ENCODE results near the gene MGAT5B. TPM values are rescaled to one million over a fixed set of nuclear protein-coding genes. Genes with fewer than 3 reads are reported as not detected.
"Not testable (repeated sequence)": the region's sequence is repeated elsewhere in the genome, so short reads cannot be mapped to it uniquely, and the experiment has no call there.

Gene MGAT5B
- total RNA-seq, 2 donors from 2014 or later = 0.14 to 4.1 TPM

DNA sequence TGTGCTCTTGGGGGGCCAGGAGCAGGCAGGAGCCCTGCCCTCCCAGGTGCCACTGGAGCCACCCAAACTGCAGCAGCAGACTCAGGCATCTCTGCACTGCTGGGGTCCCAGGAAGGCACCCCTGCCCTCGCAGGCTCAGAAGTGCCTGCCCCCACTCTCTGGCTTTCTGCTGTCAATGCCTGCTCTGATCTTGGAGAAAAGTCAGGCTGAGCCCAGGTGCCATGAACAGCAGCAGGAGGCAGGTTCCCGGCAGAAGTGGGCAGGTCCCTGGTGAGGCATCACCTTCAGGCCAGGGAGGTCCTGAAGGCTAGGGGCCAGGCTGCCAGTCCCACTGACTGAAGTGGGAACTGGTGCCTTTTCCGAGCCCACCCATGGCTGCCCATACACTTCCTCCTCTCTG lies 106.5 kb downstream of the MGAT5B start:
- no peak for DNase-seq (ENCODE audit: low spot score)
- intact Hi-C loops (cut with DNase I) = no loop called here
- TF ChIP-seq, protein P1, sequence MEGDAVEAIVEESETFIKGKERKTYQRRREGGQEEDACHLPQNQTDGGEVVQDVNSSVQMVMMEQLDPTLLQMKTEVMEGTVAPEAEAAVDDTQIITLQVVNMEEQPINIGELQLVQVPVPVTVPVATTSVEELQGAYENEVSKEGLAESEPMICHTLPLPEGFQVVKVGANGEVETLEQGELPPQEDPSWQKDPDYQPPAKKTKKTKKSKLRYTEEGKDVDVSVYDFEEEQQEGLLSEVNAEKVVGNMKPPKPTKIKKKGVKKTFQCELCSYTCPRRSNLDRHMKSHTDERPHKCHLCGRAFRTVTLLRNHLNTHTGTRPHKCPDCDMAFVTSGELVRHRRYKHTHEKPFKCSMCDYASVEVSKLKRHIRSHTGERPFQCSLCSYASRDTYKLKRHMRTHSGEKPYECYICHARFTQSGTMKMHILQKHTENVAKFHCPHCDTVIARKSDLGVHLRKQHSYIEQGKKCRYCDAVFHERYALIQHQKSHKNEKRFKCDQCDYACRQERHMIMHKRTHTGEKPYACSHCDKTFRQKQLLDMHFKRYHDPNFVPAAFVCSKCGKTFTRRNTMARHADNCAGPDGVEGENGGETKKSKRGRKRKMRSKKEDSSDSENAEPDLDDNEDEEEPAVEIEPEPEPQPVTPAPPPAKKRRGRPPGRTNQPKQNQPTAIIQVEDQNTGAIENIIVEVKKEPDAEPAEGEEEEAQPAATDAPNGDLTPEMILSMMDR (IDR thresholded peaks at IDR 0.05) = no peak
- Histone ChIP-seq H3K9me3 (no peaks in the 10 kb centered on the region), H3K4me3 (no peak overlapping the region), H3K36me3 (no peaks in the 10 kb centered on the region), H3K4me1 (replicated peaks) (no peaks in the 10 kb centered on the region), H3K27me3 (replicated peaks; ENCODE audit: insufficient read depth) (peaks cover 2% of the 10 kb centered on the region), H3K27ac (no peak overlapping the region)
- WGBS = 95% methylated on average over 3 of the region's 3 CpGs

DNA sequence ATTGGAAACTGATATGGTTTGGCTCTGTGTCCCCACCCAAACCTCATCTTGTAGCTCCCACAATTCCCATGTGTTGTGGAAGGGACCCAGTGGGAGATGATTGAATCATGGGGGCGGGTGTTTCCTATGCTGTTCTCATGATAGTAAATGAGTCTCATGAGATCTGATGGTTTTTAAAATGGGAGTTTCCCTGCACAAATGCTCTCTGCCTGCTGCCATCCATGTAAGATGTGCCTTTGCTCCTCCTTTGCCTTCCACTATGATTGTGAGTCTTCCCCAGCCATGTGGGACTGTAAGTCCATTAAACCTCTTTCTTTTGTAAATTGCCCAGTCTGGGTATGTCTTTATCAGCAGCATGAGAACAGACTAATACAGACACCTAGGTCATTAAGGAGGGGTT lies 109.8 kb downstream of the MGAT5B start:
- H3K36me3 ChIP-seq; H3K4me1 ChIP-seq (replicated peaks); H3K27ac ChIP-seq; H3K4me3 ChIP-seq; DNase-seq (ENCODE audit: low spot score); H3K27me3 ChIP-seq (replicated peaks; ENCODE audit: insufficient read depth); H3K9me3 ChIP-seq; intact Hi-C loops (cut with DNase I): not testable (repeated sequence)
- 95% methylated on average over 1 of the region's 1 CpG for WGBS

DNA sequence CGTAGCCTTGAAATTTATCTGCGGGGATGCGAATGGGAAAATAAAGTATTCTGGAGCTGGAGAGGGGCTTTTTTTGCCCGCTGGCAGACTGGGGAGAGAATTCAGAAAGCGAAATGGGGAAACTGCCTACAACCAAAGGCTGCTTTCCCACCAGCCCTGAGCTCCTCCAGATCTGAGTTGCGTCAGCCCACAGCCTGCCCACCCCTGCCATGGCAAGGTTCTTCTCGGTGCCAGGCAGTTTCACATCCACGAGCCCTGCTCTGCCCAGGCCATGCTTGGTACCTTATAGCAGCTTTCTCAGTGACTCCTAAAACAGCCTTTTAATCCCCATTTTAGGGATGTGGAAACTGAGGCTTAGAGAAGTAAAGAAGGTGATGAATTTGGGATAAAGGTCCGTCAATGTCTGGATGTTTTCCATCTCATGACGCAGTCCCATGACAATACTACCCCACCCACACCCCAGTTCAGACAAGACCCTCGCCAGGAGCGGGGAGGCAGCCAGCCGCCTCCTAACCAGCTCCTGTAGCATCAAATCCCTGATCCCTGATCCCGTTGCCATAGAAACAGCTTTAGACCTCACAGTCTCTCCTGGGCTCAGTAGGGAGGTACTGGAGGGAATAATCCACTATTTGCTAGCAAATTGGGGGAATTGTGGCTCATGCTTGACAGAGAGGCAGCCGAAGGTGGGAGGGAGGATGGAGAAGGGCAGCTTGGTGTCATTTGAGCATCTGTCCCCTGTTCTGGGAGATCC lies 113.5 kb downstream of the MGAT5B start:
- H3K4me1 ChIP-seq (replicated peaks) = no peaks in the 10 kb centered on the region
- 79% methylated on average over 15 of the region's 15 CpGs for WGBS
- no peak for TF ChIP-seq POLR2A (IDR thresholded peaks at IDR 0.05)
- TF ChIP-seq, protein P1 (IDR thresholded peaks at IDR 0.05) = no peak
- no peak for TF ChIP-seq POLR2AphosphoS5 (IDR thresholded peaks at IDR 0.05)

DNA sequence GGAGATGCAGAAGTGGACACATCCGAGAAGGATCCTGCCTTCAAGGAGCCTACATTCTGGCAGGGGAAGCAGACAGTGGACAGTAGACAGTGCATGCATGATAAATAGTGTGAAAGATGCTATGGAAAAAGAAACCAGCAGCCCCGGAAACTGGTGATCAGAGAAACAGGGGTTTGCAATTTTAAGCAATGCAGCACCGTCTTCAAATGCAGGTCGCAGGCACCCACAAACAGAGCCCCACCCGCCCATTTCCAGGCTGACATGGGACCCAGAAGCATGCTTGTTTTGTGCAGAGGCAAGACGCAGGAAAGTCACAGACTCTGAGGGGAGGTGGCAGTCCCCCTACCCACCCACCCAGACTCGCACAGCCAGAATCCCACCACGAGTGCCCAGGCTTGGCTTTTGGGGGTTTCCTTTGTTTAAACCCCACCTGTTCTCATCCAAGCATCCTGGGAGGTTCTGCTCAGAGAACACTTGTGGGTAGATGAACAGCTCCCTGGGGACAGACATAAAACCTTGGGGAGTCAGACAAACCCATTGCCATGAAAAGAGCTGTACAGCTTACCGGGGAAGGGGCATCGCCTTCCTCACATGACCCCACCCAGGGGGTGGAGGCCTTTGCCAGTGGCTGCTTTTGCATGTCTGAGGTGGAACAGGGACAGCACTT lies 114.3 kb downstream of the MGAT5B start:
- H3K27ac ChIP-seq = no peak overlapping the region
- no peaks in the 10 kb centered on the region for H3K9me3 ChIP-seq
- intact Hi-C loops (cut with DNase I) = no loop called here
- no peak for TF ChIP-seq POLR2A (IDR thresholded peaks at IDR 0.05)
- no peak for TF ChIP-seq POLR2AphosphoS5 (IDR thresholded peaks at IDR 0.05)
- TF ChIP-seq, protein P1 (IDR thresholded peaks at IDR 0.05) = no peak
- no peaks in the 10 kb centered on the region for H3K36me3 ChIP-seq
- no peaks in the 10 kb centered on the region for H3K27me3 ChIP-seq (replicated peaks; ENCODE audit: insufficient read depth)
- 81% methylated on average over 10 of the region's 10 CpGs for WGBS
- no peak for DNase-seq (ENCODE audit: low spot score)
- H3K4me1 ChIP-seq (replicated peaks) = no peaks in the 10 kb centered on the region
- H3K4me3 ChIP-seq = no peak overlapping the region

More for the DNA sequence above, 113.5 kb downstream of the MGAT5B start:
- Histone ChIP-seq H3K27me3 (replicated peaks; ENCODE audit: insufficient read depth) (no peaks in the 10 kb centered on the region), H3K4me3 (no peak overlapping the region), H3K36me3 (no peaks in the 10 kb centered on the region), H3K27ac (no peak overlapping the region), H3K9me3 (no peaks in the 10 kb centered on the region)
- DNase-seq (ENCODE audit: low spot score) = no peak
- intact Hi-C loops (cut with DNase I) = no loop called here

DNA sequence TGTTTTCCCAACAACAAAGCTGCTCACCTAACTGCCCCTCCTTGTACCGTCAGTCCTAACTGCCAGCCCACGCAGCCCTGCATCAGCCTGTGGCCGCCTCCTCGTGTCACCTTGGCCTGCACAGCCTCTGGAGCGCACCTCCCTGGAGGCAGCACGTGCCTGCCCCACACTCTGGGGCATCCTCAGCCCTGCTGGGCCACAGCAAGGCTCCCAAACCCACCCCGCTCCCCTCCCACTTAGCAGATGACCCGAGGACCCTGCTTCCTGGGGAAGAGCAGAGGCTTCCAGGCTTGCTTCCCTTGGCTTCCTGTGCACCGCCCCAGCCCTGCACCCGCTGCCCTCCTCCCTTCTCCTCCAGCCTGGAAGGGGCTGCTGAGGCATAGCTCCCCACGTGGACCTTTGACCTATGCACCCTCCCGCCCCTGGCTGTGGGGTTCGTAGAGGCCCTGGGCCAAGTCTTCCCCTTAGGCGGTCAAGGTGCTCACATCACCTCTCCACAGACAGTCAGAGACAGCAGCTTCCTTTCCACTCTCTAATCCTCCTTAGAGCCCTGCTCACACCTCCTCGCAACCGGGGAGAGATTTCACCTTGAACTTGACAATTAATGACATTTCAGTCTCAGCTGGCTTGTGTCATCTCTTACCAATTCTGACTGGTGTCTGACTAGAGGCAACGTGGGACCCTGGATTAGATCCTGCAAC lies 115.0 kb downstream of the MGAT5B start:
- Histone ChIP-seq H3K9me3 (no peaks in the 10 kb centered on the region), H3K4me1 (replicated peaks) (no peaks in the 10 kb centered on the region), H3K4me3 (no peak overlapping the region), H3K27ac (no peak overlapping the region), H3K36me3 (no peaks in the 10 kb centered on the region), H3K27me3 (replicated peaks; ENCODE audit: insufficient read depth) (no peaks in the 10 kb centered on the region)
- DNase-seq (ENCODE audit: low spot score) = no peak
- intact Hi-C loops (cut with DNase I) = no loop called here
- TF ChIP-seq POLR2AphosphoS5 (IDR thresholded peaks at IDR 0.05) = no peak
- TF ChIP-seq POLR2A (IDR thresholded peaks at IDR 0.05) = no peak
- TF ChIP-seq, protein P1 (IDR thresholded peaks at IDR 0.05) = no peak
- WGBS = 61% methylated on average over 15 of the region's 17 CpGs

Data from prostate gland (tissue), 2 donors.